K562 (cell line): ENCODE measurements around the gene STUM. TPM values are rescaled to one million over a fixed set of nuclear protein-coding genes. Genes with fewer than 3 reads are reported as not detected.

Experiments used
- ATAC-seq: fragments of 200-7000 bp; cut with Tn5 transposase; 3 replicates; pipeline ENCODE4 v1.9.1; 2020; ENCODE audit warnings: moderate library complexity
- BruUV-seq: library from RNA; stranded (reverse); fragments of 400-500 nt; replicated peaks from 2 replicates; lab custom pipeline; 2021; lab: Mats Ljungman, UMichigan
- CTCF ChIA-PET: fragments of 300-600 bp; formaldehyde crosslinking; extraction: SDS; loops from one replicate; lab custom pipeline; 2021; ENCODE audit warnings: low intra/inter-chr PET ratio; lab: Yijun Ruan, JAX
- POLR2A ChIA-PET: fragments of 300-600, 350-650 bp; sonication (Branson Sonifier 250); formaldehyde crosslinking; extraction: SDS; loops from one replicate; lab custom pipeline; 2021; ENCODE audit warnings: antibody characterized with exemption, inconsistent platforms; lab: Yijun Ruan, JAX
- DNase-seq, 4 experiments: peaks; one replicate each; pipeline versions ENCODE4 v3.0.0 to v3.0.0-alpha.2; 2011 to 2018; ENCODE audit warnings: low spot score in 3 of 4, mixed read lengths in 3 of 4; ENCODE audit errors: extremely low read depth in 1 of 4
- FAIRE-seq: peaks from 2 replicates; lab custom pipeline; 2011; peaks lifted over from hg19 to GRCh38; lab: Jason Lieb, UNC
- H2AFZ ChIP-seq: 2 replicates; pipeline ENCODE4 v1.6.0; 2011; ENCODE audit warnings: low read depth, low read length, control low read depth, inconsistent platforms
- H3K27ac ChIP-seq: fragments of 200-600 bp; 3 replicates; pipeline ENCODE4 v1.8.0; 2011; ENCODE audit warnings: low read depth, mild to moderate bottlenecking, control low read depth, inconsistent platforms, low read length, moderate library complexity, mixed read lengths; ENCODE audit errors: extremely low read depth
- H3K27me3 ChIP-seq, 2 experiments: fragments of 300-600 bp in 1 of 2; 2 replicates in 1 of 2; 3 replicates in 1 of 2; pipeline versions ENCODE4 v1.6.0 to v1.8.0; 2011; ENCODE audit warnings: inconsistent platforms in 2 of 2, low read length in 2 of 2, mild to moderate bottlenecking in 1 of 2, mixed read lengths in 1 of 2, moderate library complexity in 1 of 2; ENCODE audit not compliant: control insufficient read depth in 2 of 2, insufficient read depth in 2 of 2
- H3K36me3 ChIP-seq: fragments of 300-600 bp; 3 replicates; pipeline ENCODE4 v1.8.0; 2011; ENCODE audit warnings: mild to moderate bottlenecking, low read length, inconsistent platforms; ENCODE audit not compliant: control insufficient read depth, insufficient read depth
- H3K4me1 ChIP-seq, 2 experiments: fragments of 200-600 bp in 1 of 2; replicated peaks in 1 of 2; 2 replicates in 1 of 2; 3 replicates in 1 of 2; pipeline versions ENCODE4 v1.5.1 to v1.8.0; 2011; ENCODE audit warnings: inconsistent platforms in 2 of 2, low read length in 2 of 2, mild to moderate bottlenecking in 1 of 2, mixed read lengths in 1 of 2, moderate library complexity in 1 of 2; ENCODE audit not compliant: control insufficient read depth in 2 of 2, insufficient read depth in 2 of 2
- H3K4me2 ChIP-seq: 2 replicates; pipeline ENCODE4 v1.6.1; 2011; ENCODE audit warnings: low read length, control low read depth, inconsistent platforms, mixed read lengths; ENCODE audit not compliant: insufficient read depth
- H3K4me3 ChIP-seq: fragments of 200-600 bp; sonication (generic), shearing (Covaris generic); 2 replicates; pipeline ENCODE4 v1.5.1; 2016; ENCODE audit warnings: control low read depth, inconsistent platforms
- H3K79me2 ChIP-seq: fragments of 200-600 bp; 3 replicates; pipeline ENCODE4 v1.8.0; 2011; ENCODE audit warnings: low read length, inconsistent platforms; ENCODE audit not compliant: control insufficient read depth, insufficient read depth
- H3K9ac ChIP-seq, 2 experiments: 2 replicates each; pipeline versions ENCODE4 v1.6.0 to v1.6.1; 2011; ENCODE audit warnings: low read depth in 2 of 2, low read length in 2 of 2, control low read depth in 1 of 2, inconsistent platforms in 1 of 2, mild to moderate bottlenecking in 1 of 2, mixed read lengths in 1 of 2; ENCODE audit not compliant: insufficient read depth in 1 of 2
- H3K9me1 ChIP-seq: one replicate; pipeline ENCODE4 v1.6.0; 2011; ENCODE audit warnings: inconsistent platforms, mild to moderate bottlenecking, low read length, moderate library complexity; ENCODE audit not compliant: control insufficient read depth, insufficient read depth
- H3K9me3 ChIP-seq: replicated peaks from 2 replicates; pipeline ENCODE4 v1.5.1; 2011; ENCODE audit warnings: low read depth, low read length, inconsistent platforms; ENCODE audit not compliant: control insufficient read depth, insufficient read depth
- H4K20me1 ChIP-seq: replicated peaks from 2 replicates; pipeline ENCODE4 v1.6.1; 2011; ENCODE audit warnings: low read length, inconsistent platforms, mixed read lengths; ENCODE audit not compliant: control insufficient read depth, insufficient read depth
- BCOR ChIP-seq: fragments of 450-650 bp; IDR thresholded peaks from 2 replicates; pipeline ENCODE4 v1.6.1; 2016
- CBFA2T2 ChIP-seq: fragments of 450-650 bp; conservative IDR thresholded peaks from 2 replicates; pipeline ENCODE4 v1.6.1; 2017; ENCODE audit warnings: mild to moderate bottlenecking
- CREB3L1 ChIP-seq: fragments of 450-650 bp; IDR thresholded peaks from 2 replicates; pipeline ENCODE4 v1.6.1; 2014; ENCODE audit warnings: low read depth, mild to moderate bottlenecking, moderate library complexity, borderline replicate concordance
- DPF2 ChIP-seq: fragments of 450-650 bp; IDR thresholded peaks from 2 replicates; pipeline ENCODE4 v1.6.1; 2016
- FOSL1 ChIP-seq: fragments of 200-800 bp; sonication (Bioruptor generic); conservative IDR thresholded peaks from 2 replicates; pipeline ENCODE4 v1.6.1; 2016; ENCODE audit warnings: missing genetic modification characterization, missing compliant biosample characterization
- GATAD2A ChIP-seq: fragments of 450-650 bp; IDR thresholded peaks from 2 replicates; pipeline ENCODE4 v1.6.1; 2017
- HIVEP1 ChIP-seq: fragments of 250-450 bp; sonication (Bioruptor Pico); IDR thresholded peaks from 2 replicates; pipeline ENCODE4 v1.4.0; 2020; ENCODE audit warnings: mild to moderate bottlenecking
- HLTF ChIP-seq: fragments of 450-650 bp; IDR thresholded peaks from 2 replicates; pipeline ENCODE4 v1.6.1; 2016
- MCM5 ChIP-seq: fragments of 450-650 bp; IDR thresholded peaks from 2 replicates; pipeline ENCODE4 v1.6.1; 2016; ENCODE audit warnings: low read depth
- MXI1 ChIP-seq: IDR thresholded peaks from 2 replicates; pipeline ENCODE4 v1.6.1; 2011; ENCODE audit warnings: low read depth, mild to moderate bottlenecking, improper control_type of control experiment, low read length
- NEUROD1 ChIP-seq: fragments of 150-350 bp; IDR thresholded peaks from 2 replicates; pipeline ENCODE4 v1.6.1; 2014; ENCODE audit warnings: borderline replicate concordance, low read length, low read depth; ENCODE audit not compliant: partially characterized antibody
- NR0B1 ChIP-seq: fragments of 450-650 bp; IDR thresholded peaks from one replicate; pipeline ENCODE4 v1.6.1; 2018; ENCODE audit warnings: mild to moderate bottlenecking, moderate library complexity; ENCODE audit not compliant: partially characterized antibody
- POLR2A ChIP-seq: fragments of 450-650 bp; conservative IDR thresholded peaks from 2 replicates; pipeline ENCODE4 v1.6.1; 2016
- RBBP5 ChIP-seq: fragments of 200-600 bp; sonication (generic); IDR thresholded peaks from 2 replicates; pipeline ENCODE4 v1.6.1; 2012; ENCODE audit warnings: borderline replicate concordance, mild to moderate bottlenecking, low read length, control low read depth, inconsistent platforms; ENCODE audit not compliant: insufficient read depth, poor library complexity, severe bottlenecking
- SMARCA4 ChIP-seq: fragments of 450-650 bp; IDR thresholded peaks from 2 replicates; pipeline ENCODE4 v1.6.1; 2016
- SP1 ChIP-seq: sonication (generic); formaldehyde crosslinking; IDR thresholded peaks from 2 replicates; pipeline ENCODE4 v1.8.1; 2022; ENCODE audit warnings: mild to moderate bottlenecking, missing genetic modification reagents
- TCF7L2 ChIP-seq: fragments of 150-350 bp; IDR thresholded peaks from 2 replicates; pipeline ENCODE4 v1.6.1; 2016; ENCODE audit warnings: low read depth, mild to moderate bottlenecking, low read length, moderate library complexity
- TCFL5 ChIP-seq: fragments of 250-450 bp; sonication (Bioruptor Pico); conservative IDR thresholded peaks from 2 replicates; pipeline ENCODE4 v1.6.1; 2021; ENCODE audit warnings: mild to moderate bottlenecking, moderate library complexity, matching md5 sums
- ZBED1 ChIP-seq: IDR thresholded peaks from 2 replicates; pipeline ENCODE4 v1.6.1; 2014
- ZNF431 ChIP-seq: sonication (generic); formaldehyde crosslinking; IDR thresholded peaks from 2 replicates; pipeline ENCODE4 v1.8.0; 2022; ENCODE audit warnings: mild to moderate bottlenecking, missing genetic modification reagents
- WGBS: fragments of 100-300 bp; shearing (Covaris generic); methylation state at CpG from one replicate; pipeline ENCODE4 v1.1.6; 2016; ENCODE audit warnings: low coverage, mixed read lengths; ENCODE audit not compliant: insufficient coverage; ENCODE audit errors: missing lambda C conversion rate; 5-methylcytosine and 5-hydroxymethylcytosine counted together
- in situ Hi-C: fragments of 300-500 bp; cut with MboI; formaldehyde crosslinking; loops from 4 replicates; pipeline ENCODE4 v1.15.0; 2018; ENCODE audit warnings: inconsistent platforms, mixed read lengths
- intact Hi-C: fragments of 100-400 bp; cut with micrococcal nuclease; formaldehyde crosslinking; loops from 2 replicates; pipeline ENCODE4 v1.14.2; 2022
- polyA plus RNA-seq, 8 experiments: library from polyadenylated mRNA; depleted of rRNA in 4 of 8; stranded (reverse) in 5 of 8; unstranded in 3 of 8; fragments of >200 nt; fragmentation: Nextera tagmentation in 2 of 8; fragmentation: Illumina TruSeq in 1 of 8; extraction: Ambion mirVana in 2 of 8; extraction: Trizol in 1 of 8; gene quantifications; 2 replicates each; pipeline versions ENCODE4 v1.2.1 to v1.2.3, GENCODE V29; 2011 to 2014; ENCODE audit warnings: inconsistent platforms in 1 of 8, missing spikeins in 1 of 8
- total RNA-seq, 7 experiments: library from RNA; depleted of rRNA in 6 of 7; stranded (reverse); fragments of >200 nt in 6 of 7; fragmentation: Illumina TruSeq in 2 of 7; extraction: Trizol in 2 of 7; gene quantifications; 2 replicates each; pipeline versions ENCODE4 v1.2.1 to v1.2.3, GENCODE V29; 2011 to 2021; ENCODE audit warnings: low replicate concordance in 1 of 7

STUM gene
- total and polyA plus RNA-seq, 9 of the 15 experiments (the other 6 are each of a cell fraction or from before 2014, with no cell fraction given), result not detected

GRCh38 chr1:226546926-226547325 is 1.6 kb upstream of the STUM start:
- no peaks in the 10 kb centered on the region for H3K9me3 ChIP-seq
- no peak overlapping the region for H3K4me2 ChIP-seq
- H3K4me1 ChIP-seq, result peaks cover 0 to 18% of the 10 kb centered on the region in 2 experiments; a peak in 3 of 5 replicates
- no peak overlapping the region for H3K4me3 ChIP-seq
- no peaks in the 10 kb centered on the region for H3K36me3 ChIP-seq
- no peak overlapping the region for H2AFZ ChIP-seq
- no TSS peak for BruUV-seq
- peaks cover 10 to 53% of the 10 kb centered on the region in 2 experiments for H3K27me3 ChIP-seq
- in situ Hi-C loops (no loop called here), intact Hi-C loops (loop anchor here (1.0 to 5.0 kb wide), 2 partner anchors 62 to 280 kb away; no protein-coding TSS in a partner anchor)
- no peaks in the 10 kb centered on the region for H4K20me1 ChIP-seq
- no peak for ATAC-seq
- no peak for TF ChIP-seq CREB3L1
- TF ChIP-seq HIVEP1 (CRISPR knock-in tag), result no peak
- no peak for TF ChIP-seq POLR2A
- no peak for TF ChIP-seq HLTF
- TF ChIP-seq BCOR, result no peak
- TF ChIP-seq SP1 (CRISPR knock-in tag), result no peak
- TF ChIP-seq CBFA2T2, result no peak
- no peak for TF ChIP-seq NR0B1
- no peak for TF ChIP-seq SMARCA4
- TF ChIP-seq ZBED1, result no peak
- TF ChIP-seq FOSL1 (tag), result no peak
- no peak for TF ChIP-seq NEUROD1
- no peak for TF ChIP-seq TCF7L2
- TF ChIP-seq RBBP5, result no peak
- TF ChIP-seq ZNF431 (CRISPR knock-in tag), result no peak
- no peak for TF ChIP-seq MXI1
- TF ChIP-seq GATAD2A, result no peak
- TF ChIP-seq TCFL5 (CRISPR knock-in tag), result no peak
- TF ChIP-seq DPF2, result no peak
- TF ChIP-seq MCM5, result no peak
- no peak overlapping the region for H3K9ac ChIP-seq
- WGBS, result 1% methylated on average over 4 of the region's 4 CpGs
- no peaks in the 10 kb centered on the region for H3K9me1 ChIP-seq
- no peak for DNase-seq
- no peak overlapping the region for H3K27ac ChIP-seq
- no peaks in the 10 kb centered on the region for H3K79me2 ChIP-seq
- ChIA-PET CTCF (interaction anchor here (1.2 kb wide), 1 partner anchor 62 kb away, joined by 3 read pairs; no protein-coding TSS in a partner anchor), POLR2A (interaction anchor here (0.6 to 1.4 kb wide), 4 partner anchors 14 to 329 kb away, joined by 3 to 5 read pairs (median 4); no protein-coding TSS in a partner anchor)
- FAIRE-seq, result no peak
